ENCODE measurements around the gene IL3RA. TPM values are rescaled to one million over a fixed set of nuclear protein-coding genes. Genes with fewer than 3 reads are reported as not detected.
"Not testable (repeated sequence)": the region's sequence is repeated elsewhere in the genome, so short reads cannot be mapped to it uniquely, and the experiment has no call there.

Gene IL3RA
- total RNA-seq, 2 donors from 2014 or later: 2.4 to 3.2 TPM

GRCh38 chrX:1403228-1403627, 66.6 kb downstream of the IL3RA start:
- no peak for DNase-seq (ENCODE audit: low spot score)
- TF ChIP-seq, protein P1, sequence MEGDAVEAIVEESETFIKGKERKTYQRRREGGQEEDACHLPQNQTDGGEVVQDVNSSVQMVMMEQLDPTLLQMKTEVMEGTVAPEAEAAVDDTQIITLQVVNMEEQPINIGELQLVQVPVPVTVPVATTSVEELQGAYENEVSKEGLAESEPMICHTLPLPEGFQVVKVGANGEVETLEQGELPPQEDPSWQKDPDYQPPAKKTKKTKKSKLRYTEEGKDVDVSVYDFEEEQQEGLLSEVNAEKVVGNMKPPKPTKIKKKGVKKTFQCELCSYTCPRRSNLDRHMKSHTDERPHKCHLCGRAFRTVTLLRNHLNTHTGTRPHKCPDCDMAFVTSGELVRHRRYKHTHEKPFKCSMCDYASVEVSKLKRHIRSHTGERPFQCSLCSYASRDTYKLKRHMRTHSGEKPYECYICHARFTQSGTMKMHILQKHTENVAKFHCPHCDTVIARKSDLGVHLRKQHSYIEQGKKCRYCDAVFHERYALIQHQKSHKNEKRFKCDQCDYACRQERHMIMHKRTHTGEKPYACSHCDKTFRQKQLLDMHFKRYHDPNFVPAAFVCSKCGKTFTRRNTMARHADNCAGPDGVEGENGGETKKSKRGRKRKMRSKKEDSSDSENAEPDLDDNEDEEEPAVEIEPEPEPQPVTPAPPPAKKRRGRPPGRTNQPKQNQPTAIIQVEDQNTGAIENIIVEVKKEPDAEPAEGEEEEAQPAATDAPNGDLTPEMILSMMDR (IDR thresholded peaks at IDR 0.05): no peak
- H3K4me1 ChIP-seq: no peaks in the 10 kb centered on the region
- no peak overlapping the region for H3K4me3 ChIP-seq
- no peak overlapping the region for H3K27ac ChIP-seq
- peaks cover 47% of the 10 kb centered on the region for H3K36me3 ChIP-seq
- H3K9me3 ChIP-seq: no peaks in the 10 kb centered on the region
- H3K27me3 ChIP-seq: no peaks in the 10 kb centered on the region

DNA sequence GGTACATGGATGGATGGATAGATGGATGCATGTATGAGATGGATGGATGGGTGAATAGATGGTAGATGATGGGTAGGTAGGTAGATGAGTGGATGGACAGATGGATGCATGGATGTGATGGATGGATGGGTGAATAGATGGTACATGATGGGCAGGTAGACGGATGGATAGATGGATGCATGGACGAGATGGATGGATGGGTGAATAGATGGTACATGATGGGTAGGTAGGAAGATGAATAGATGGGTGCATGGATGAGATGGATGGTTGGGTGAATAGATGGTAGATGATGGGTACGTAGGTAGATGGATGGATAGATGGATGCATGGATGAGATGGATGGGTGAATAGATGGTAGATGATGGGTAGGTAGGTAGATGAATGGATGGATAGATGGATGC, 67.3 kb downstream of the IL3RA start:
- DNase-seq (ENCODE audit: low spot score); H3K9me3 ChIP-seq; H3K4me3 ChIP-seq; H3K27ac ChIP-seq; H3K4me1 ChIP-seq; H3K27me3 ChIP-seq: not testable (repeated sequence)
- peaks cover 47% of the 10 kb centered on the region for H3K36me3 ChIP-seq

DNA sequence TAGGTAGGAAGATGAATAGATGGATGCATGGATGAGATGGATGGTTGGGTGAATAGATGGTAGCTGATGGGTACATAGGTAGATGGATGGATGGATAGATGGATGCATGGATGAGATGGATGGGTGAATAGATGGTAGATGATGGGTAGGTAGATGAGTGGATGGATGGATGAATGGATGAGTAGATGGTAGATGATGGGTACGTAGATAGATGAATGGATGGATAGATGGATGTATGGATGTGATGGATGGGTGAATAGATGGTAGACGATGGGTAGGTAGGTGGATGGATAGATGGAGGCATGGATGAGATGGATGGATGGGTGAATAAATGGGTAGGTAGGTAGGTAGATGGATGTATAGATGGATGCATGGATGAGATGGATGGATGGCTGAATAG, 69.2 kb downstream of the IL3RA start:
- H3K36me3 ChIP-seq: peaks cover 47% of the 10 kb centered on the region
- not testable (repeated sequence) for DNase-seq (ENCODE audit: low spot score); H3K4me3 ChIP-seq; H3K27me3 ChIP-seq; H3K4me1 ChIP-seq; H3K9me3 ChIP-seq; H3K27ac ChIP-seq

GRCh38 chrX:1407035-1407434, 70.5 kb downstream of the IL3RA start:
- Histone ChIP-seq H3K4me3 (no peak overlapping the region), H3K4me1 (no peaks in the 10 kb centered on the region), H3K27me3 (no peaks in the 10 kb centered on the region), H3K36me3 (peaks cover 55% of the 10 kb centered on the region), H3K27ac (no peak overlapping the region), H3K9me3 (no peaks in the 10 kb centered on the region)
- no peak for DNase-seq (ENCODE audit: low spot score)
- TF ChIP-seq, protein P1 (IDR thresholded peaks at IDR 0.05): no peak

DNA sequence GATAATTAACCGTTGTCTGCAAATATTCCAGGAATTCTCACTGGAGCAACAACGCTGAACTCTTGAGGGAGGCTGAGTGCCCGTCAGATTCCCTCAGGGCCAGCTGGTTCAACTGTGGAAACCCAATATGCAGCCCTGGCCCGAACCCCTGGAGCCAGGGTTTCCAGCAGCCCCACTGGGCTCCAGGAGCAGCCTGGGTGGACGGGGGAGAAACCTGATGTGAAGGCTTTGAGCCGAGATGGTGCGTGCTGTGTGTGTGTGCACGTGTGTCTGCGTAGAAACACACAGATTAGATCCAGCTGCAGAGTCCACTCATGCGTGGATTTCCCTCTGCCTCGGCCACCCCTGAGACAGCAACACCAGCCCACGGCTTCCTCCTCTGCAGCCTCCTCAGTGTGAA, 74.7 kb downstream of the IL3RA start:
- TF ChIP-seq, protein P1 (IDR thresholded peaks at IDR 0.05): no peak
- no peaks in the 10 kb centered on the region for H3K9me3 ChIP-seq
- no peak overlapping the region for H3K4me3 ChIP-seq
- peaks cover 35% of the 10 kb centered on the region for H3K36me3 ChIP-seq
- H3K4me1 ChIP-seq: no peaks in the 10 kb centered on the region
- H3K27me3 ChIP-seq: no peaks in the 10 kb centered on the region
- no peak for DNase-seq (ENCODE audit: low spot score)
- no peak overlapping the region for H3K27ac ChIP-seq

- no peaks in the 10 kb centered on the region for H3K4me1 ChIP-seq
- no peak overlapping the region for H3K4me3 ChIP-seq
- DNase-seq (ENCODE audit: low spot score): no peak
- TF ChIP-seq, protein P1 (IDR thresholded peaks at IDR 0.05): no peak
- peaks cover 23% of the 10 kb centered on the region for H3K36me3 ChIP-seq
- H3K9me3 ChIP-seq: no peaks in the 10 kb centered on the region
- H3K27ac ChIP-seq: no peak overlapping the region
- H3K27me3 ChIP-seq: no peaks in the 10 kb centered on the region
Measured at GRCh38 chrX:1412551-1413161, 76.1 kb downstream of the IL3RA start.

DNA sequence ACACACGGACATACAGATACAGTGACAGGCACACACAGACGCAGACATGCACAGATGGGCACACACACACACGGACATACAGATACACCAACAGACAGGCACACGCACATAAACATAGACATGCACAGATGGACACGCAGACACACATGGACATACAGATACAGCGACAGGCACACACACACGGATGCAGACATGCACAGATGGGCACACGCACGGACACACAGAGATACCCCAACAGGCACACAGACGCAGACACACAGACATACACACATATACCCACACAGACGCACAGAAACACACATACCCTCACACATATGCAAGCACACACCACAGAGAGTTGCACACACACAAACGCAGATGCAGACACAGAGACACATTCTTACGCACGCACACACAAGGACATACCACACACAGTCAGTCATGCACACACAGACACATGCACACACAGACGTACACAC, 79.8 kb downstream of the IL3RA start:
- Histone ChIP-seq H3K27me3 (no peaks in the 10 kb centered on the region), H3K36me3 (peaks cover 38% of the 10 kb centered on the region), H3K4me1 (no peaks in the 10 kb centered on the region), H3K9me3 (peaks cover 0 to 4% of the 10 kb centered on the region in 2 donors), H3K4me3 (no peak overlapping the region), H3K27ac (no peak overlapping the region)
- TF ChIP-seq, protein P1 (IDR thresholded peaks at IDR 0.05): no peak
- no peak for DNase-seq (ENCODE audit: low spot score)
